Middle frontal gyrus (tissue), 1 donor: ENCODE measurements around the gene PIK3AP1.

Source experiments
- DNase-seq: peaks from one replicate; pipeline ENCODE4 v3.0.0-alpha.2; 2015; ENCODE audit warnings: low spot score; ENCODE audit errors: extremely low spot score

Gene PIK3AP1

GRCh38 chr10:96643920-96644319, 76.4 kb downstream of the PIK3AP1 start:
- DNase-seq, result no peak

- no peak for DNase-seq
Observed at GRCh38 chr10:96642973-96643372, 77.3 kb downstream of the PIK3AP1 start.

- no peak for DNase-seq
Observed at GRCh38 chr10:96642530-96642929, 77.8 kb downstream of the PIK3AP1 start.

GRCh38 chr10:96641396-96642295, 78.7 kb downstream of the PIK3AP1 start:
- no peak for DNase-seq

GRCh38 chr10:96639899-96640298, 80.4 kb downstream of the PIK3AP1 start:
- no peak for DNase-seq

- no peak for DNase-seq
Observed at GRCh38 chr10:96638696-96639095, 81.6 kb downstream of the PIK3AP1 start.

GRCh38 chr10:96638120-96638519, 82.2 kb downstream of the PIK3AP1 start:
- no peak for DNase-seq

GRCh38 chr10:96637709-96638108, 82.6 kb downstream of the PIK3AP1 start:
- DNase-seq, result no peak

GRCh38 chr10:96636551-96636950, 83.8 kb downstream of the PIK3AP1 start:
- DNase-seq, result no peak

- DNase-seq, result no peak
Observed at GRCh38 chr10:96632974-96633710, 87.2 kb downstream of the PIK3AP1 start.

- DNase-seq, result no peak
Observed at GRCh38 chr10:96627292-96627691, 93.0 kb downstream of the PIK3AP1 start.

GRCh38 chr10:96626795-96627194, 93.5 kb downstream of the PIK3AP1 start:
- DNase-seq, result no peak

- DNase-seq, result no peak
Observed at GRCh38 chr10:96625173-96625572, 95.1 kb downstream of the PIK3AP1 start.

GRCh38 chr10:96622013-96622787, 98.1 kb downstream of the PIK3AP1 start:
- no peak for DNase-seq

- no peak for DNase-seq
Observed at GRCh38 chr10:96619796-96620773, 100.2 kb downstream of the PIK3AP1 start.

GRCh38 chr10:96619120-96619519, 101.2 kb downstream of the PIK3AP1 start:
- no peak for DNase-seq

GRCh38 chr10:96618653-96619052, 101.7 kb downstream of the PIK3AP1 start:
- no peak for DNase-seq

GRCh38 chr10:96616961-96617360, 103.4 kb downstream of the PIK3AP1 start:
- no peak for DNase-seq

GRCh38 chr10:96614515-96614914, 105.8 kb downstream of the PIK3AP1 start:
- no peak for DNase-seq

GRCh38 chr10:96613576-96613975, 106.7 kb downstream of the PIK3AP1 start:
- DNase-seq, result no peak
